ENCODE results near the gene CHAC1. TPM values are rescaled to one million over a fixed set of nuclear protein-coding genes. Genes with fewer than 3 reads are reported as not detected.
"Not testable (repeated sequence)": the region's sequence is repeated elsewhere in the genome, so short reads cannot be mapped to it uniquely, and the experiment has no call there.

Gene CHAC1
- total RNA-seq, 1 donor = 30.0 TPM

GRCh38 chr15:40958723-40959122 lies 5.5 kb downstream of the CHAC1 start:
- peaks cover 5% of the 10 kb centered on the region for H3K4me1 ChIP-seq (ENCODE audit: insufficient read depth, low read length)
- H2AFZ ChIP-seq (ENCODE audit: low read length) = no peak overlapping the region
- H3K27me3 ChIP-seq (ENCODE audit: insufficient read depth, low read length) = no peaks in the 10 kb centered on the region
- no peak for TF ChIP-seq CTCF (IDR thresholded peaks at IDR 0.05; ENCODE audit: extremely low read depth, low read depth, low read length)
- H3K4me2 ChIP-seq (ENCODE audit: insufficient read depth, low read length) = no peak overlapping the region
- H3K4me3 ChIP-seq (ENCODE audit: insufficient read depth, low read length) = no peak overlapping the region
- peaks cover 6% of the 10 kb centered on the region for H3K36me3 ChIP-seq (ENCODE audit: insufficient read depth, low read length)
- DNase-seq (ENCODE audit: insufficient read length, low spot score, missing footprints) = peak; percentile 57
- peaks cover 7% of the 10 kb centered on the region for H3K79me2 ChIP-seq (ENCODE audit: insufficient read depth, low read length)
- no peaks in the 10 kb centered on the region for H3K9me3 ChIP-seq (ENCODE audit: low read depth, low read length)
- no peak overlapping the region for H3K27ac ChIP-seq (ENCODE audit: low read depth, low read length)
- no peaks in the 10 kb centered on the region for H4K20me1 ChIP-seq (ENCODE audit: insufficient read depth, low read length)

GRCh38 chr15:40959331-40960141 lies 6.3 kb downstream of the CHAC1 start:
- no peak overlapping the region for H2AFZ ChIP-seq (ENCODE audit: low read length)

GRCh38 chr15:40960151-40960885 lies 7.0 kb downstream of the CHAC1 start:
- Histone ChIP-seq H3K9me3 (ENCODE audit: low read depth, low read length) (no peaks in the 10 kb centered on the region), H2AFZ (ENCODE audit: low read length) (no peak overlapping the region), H3K79me2 (ENCODE audit: insufficient read depth, low read length) (no peaks in the 10 kb centered on the region), H3K36me3 (ENCODE audit: insufficient read depth, low read length) (peaks cover 6% of the 10 kb centered on the region), H3K4me2 (ENCODE audit: insufficient read depth, low read length) (no peak overlapping the region), H3K27me3 (ENCODE audit: insufficient read depth, low read length) (no peaks in the 10 kb centered on the region), H3K27ac (ENCODE audit: low read depth, low read length) (no peak overlapping the region), H4K20me1 (ENCODE audit: insufficient read depth, low read length) (no peaks in the 10 kb centered on the region), H3K4me1 (ENCODE audit: insufficient read depth, low read length) (no peaks in the 10 kb centered on the region), H3K4me3 (ENCODE audit: insufficient read depth, low read length) (no peak overlapping the region)
- DNase-seq (ENCODE audit: insufficient read length, low spot score, missing footprints) = peak; percentile 81
- TF ChIP-seq CTCF (IDR thresholded peaks at IDR 0.05; ENCODE audit: extremely low read depth, low read depth, low read length) = no peak

More at GRCh38 chr15:40959331-40960141, 6.3 kb downstream of the CHAC1 start:
- no peaks in the 10 kb centered on the region for H4K20me1 ChIP-seq (ENCODE audit: insufficient read depth, low read length)
- no peak for TF ChIP-seq CTCF (IDR thresholded peaks at IDR 0.05; ENCODE audit: extremely low read depth, low read depth, low read length)
- H3K27me3 ChIP-seq (ENCODE audit: insufficient read depth, low read length) = no peaks in the 10 kb centered on the region
- H3K4me2 ChIP-seq (ENCODE audit: insufficient read depth, low read length) = no peak overlapping the region
- peaks cover 6% of the 10 kb centered on the region for H3K36me3 ChIP-seq (ENCODE audit: insufficient read depth, low read length)
- peak; percentile 78 for DNase-seq (ENCODE audit: insufficient read length, low spot score, missing footprints)
- H3K4me3 ChIP-seq (ENCODE audit: insufficient read depth, low read length) = no peak overlapping the region
- no peaks in the 10 kb centered on the region for H3K79me2 ChIP-seq (ENCODE audit: insufficient read depth, low read length)
- H3K9me3 ChIP-seq (ENCODE audit: low read depth, low read length) = no peaks in the 10 kb centered on the region
- no peaks in the 10 kb centered on the region for H3K4me1 ChIP-seq (ENCODE audit: insufficient read depth, low read length)
- H3K27ac ChIP-seq (ENCODE audit: low read depth, low read length) = no peak overlapping the region

GRCh38 chr15:40960925-40961324 lies 7.7 kb downstream of the CHAC1 start:
- H4K20me1 ChIP-seq (ENCODE audit: insufficient read depth, low read length) = no peaks in the 10 kb centered on the region

GRCh38 chr15:40961740-40962139 lies 8.5 kb downstream of the CHAC1 start:
- not testable (repeated sequence) for H3K79me2 ChIP-seq (ENCODE audit: insufficient read depth, low read length); H3K4me1 ChIP-seq (ENCODE audit: insufficient read depth, low read length); H3K4me2 ChIP-seq (ENCODE audit: insufficient read depth, low read length); H3K27ac ChIP-seq (ENCODE audit: low read depth, low read length); DNase-seq (ENCODE audit: insufficient read length, low spot score, missing footprints); H3K9me3 ChIP-seq (ENCODE audit: low read depth, low read length); H4K20me1 ChIP-seq (ENCODE audit: insufficient read depth, low read length); H3K27me3 ChIP-seq (ENCODE audit: insufficient read depth, low read length); H3K4me3 ChIP-seq (ENCODE audit: insufficient read depth, low read length); H2AFZ ChIP-seq (ENCODE audit: low read length); H3K36me3 ChIP-seq (ENCODE audit: insufficient read depth, low read length)

More at GRCh38 chr15:40960925-40961324, 7.7 kb downstream of the CHAC1 start:
- no peaks in the 10 kb centered on the region for H3K79me2 ChIP-seq (ENCODE audit: insufficient read depth, low read length)
- no peak for TF ChIP-seq CTCF (IDR thresholded peaks at IDR 0.05; ENCODE audit: extremely low read depth, low read depth, low read length)
- H3K27me3 ChIP-seq (ENCODE audit: insufficient read depth, low read length) = no peaks in the 10 kb centered on the region
- H3K4me1 ChIP-seq (ENCODE audit: insufficient read depth, low read length) = no peaks in the 10 kb centered on the region
- H3K4me2 ChIP-seq (ENCODE audit: insufficient read depth, low read length) = no peak overlapping the region
- no peak overlapping the region for H2AFZ ChIP-seq (ENCODE audit: low read length)
- H3K36me3 ChIP-seq (ENCODE audit: insufficient read depth, low read length) = peaks cover under 1% of the 10 kb centered on the region
- no peak overlapping the region for H3K4me3 ChIP-seq (ENCODE audit: insufficient read depth, low read length)
- DNase-seq (ENCODE audit: insufficient read length, low spot score, missing footprints) = peak; percentile 86
- H3K27ac ChIP-seq (ENCODE audit: low read depth, low read length) = no peak overlapping the region
- no peaks in the 10 kb centered on the region for H3K9me3 ChIP-seq (ENCODE audit: low read depth, low read length)

All from osteoblast (primary cell).